ENCODE measurements around the gene HOXB4.

DNA sequence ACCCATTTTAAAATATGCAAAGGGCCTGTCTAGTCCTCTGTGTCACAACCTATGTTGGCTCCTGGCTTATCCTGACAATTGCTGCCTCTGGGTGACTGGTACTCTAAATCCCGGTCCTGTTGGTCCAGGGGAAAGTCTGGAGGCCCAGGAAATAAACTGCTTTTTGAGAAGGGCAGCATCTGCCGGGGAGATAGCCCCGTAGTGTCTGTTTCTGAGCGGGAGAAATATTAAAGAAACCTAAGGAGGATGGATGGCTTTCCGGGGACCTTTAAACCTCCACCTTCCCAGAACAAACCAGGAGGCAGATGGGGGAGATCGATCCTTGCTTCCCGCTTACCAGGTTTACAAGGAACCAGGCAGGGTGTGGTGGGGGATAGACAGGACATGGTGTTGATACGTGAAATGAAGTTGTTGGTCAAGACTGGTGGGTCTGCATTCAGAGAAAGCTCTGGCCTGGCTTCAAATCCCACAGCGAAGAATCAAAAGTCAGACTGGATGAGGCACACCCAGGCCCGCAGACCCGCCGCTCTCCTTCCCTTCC is 37.0 kb downstream of the HOXB4 start:
- TF ChIP-seq, protein P1, sequence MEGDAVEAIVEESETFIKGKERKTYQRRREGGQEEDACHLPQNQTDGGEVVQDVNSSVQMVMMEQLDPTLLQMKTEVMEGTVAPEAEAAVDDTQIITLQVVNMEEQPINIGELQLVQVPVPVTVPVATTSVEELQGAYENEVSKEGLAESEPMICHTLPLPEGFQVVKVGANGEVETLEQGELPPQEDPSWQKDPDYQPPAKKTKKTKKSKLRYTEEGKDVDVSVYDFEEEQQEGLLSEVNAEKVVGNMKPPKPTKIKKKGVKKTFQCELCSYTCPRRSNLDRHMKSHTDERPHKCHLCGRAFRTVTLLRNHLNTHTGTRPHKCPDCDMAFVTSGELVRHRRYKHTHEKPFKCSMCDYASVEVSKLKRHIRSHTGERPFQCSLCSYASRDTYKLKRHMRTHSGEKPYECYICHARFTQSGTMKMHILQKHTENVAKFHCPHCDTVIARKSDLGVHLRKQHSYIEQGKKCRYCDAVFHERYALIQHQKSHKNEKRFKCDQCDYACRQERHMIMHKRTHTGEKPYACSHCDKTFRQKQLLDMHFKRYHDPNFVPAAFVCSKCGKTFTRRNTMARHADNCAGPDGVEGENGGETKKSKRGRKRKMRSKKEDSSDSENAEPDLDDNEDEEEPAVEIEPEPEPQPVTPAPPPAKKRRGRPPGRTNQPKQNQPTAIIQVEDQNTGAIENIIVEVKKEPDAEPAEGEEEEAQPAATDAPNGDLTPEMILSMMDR (conservative IDR thresholded peaks at IDR 0.05 in 1 of 2, IDR thresholded peaks at IDR 0.05 in 1 of 2; ENCODE audit: low read depth in 1 of 2, low read length in 2 of 2) = no peak
- no peak for TF ChIP-seq EZH2 (IDR thresholded peaks at IDR 0.05; ENCODE audit: low read length, missing control alignments)
